ENCODE measurements around the gene RNF31. TPM values are rescaled to one million over a fixed set of nuclear protein-coding genes. Genes with fewer than 3 reads are reported as not detected.

RNF31 gene
- total RNA-seq, 1 experiment from 2014 or later = 44.3 TPM

GRCh38 chr14:24159777-24160498 lies 12.6 kb downstream of the RNF31 start:
- DNase-seq (ENCODE audit: low spot score) = no peak

- no peak for DNase-seq (ENCODE audit: low spot score)
Observed at GRCh38 chr14:24160499-24160849, 13.2 kb downstream of the RNF31 start.

GRCh38 chr14:24160850-24161804 lies 13.8 kb downstream of the RNF31 start, which contains the start of gene IRF9:
IRF9 (plus strand) TSS chr14:24161265; CDS start chr14:24162145, 880 bp downstream.
- DNase-seq (ENCODE audit: low spot score) = peak; percentile 95

- DNase-seq (ENCODE audit: low spot score) = no peak
Observed at GRCh38 chr14:24162093-24162492, 14.8 kb downstream of the RNF31 start.

- DNase-seq (ENCODE audit: low spot score) = no peak
Observed at GRCh38 chr14:24164518-24164991, 17.3 kb downstream of the RNF31 start.

GRCh38 chr14:24165785-24166184 lies 18.5 kb downstream of the RNF31 start:
- DNase-seq (ENCODE audit: low spot score) = no peak

- no peak for DNase-seq (ENCODE audit: low spot score)
Observed at GRCh38 chr14:24167469-24168114, 20.3 kb downstream of the RNF31 start.

GRCh38 chr14:24171422-24172260 lies 24.3 kb downstream of the RNF31 start, which contains the start of gene REC8:
REC8 (plus strand) TSS chr14:24172080; CDS start chr14:24172553, 473 bp downstream.
- no peak for DNase-seq (ENCODE audit: low spot score)

GRCh38 chr14:24172261-24172860 lies 25.1 kb downstream of the RNF31 start:
- no peak for DNase-seq (ENCODE audit: low spot score)

- no peak for DNase-seq (ENCODE audit: low spot score)
Observed at GRCh38 chr14:24172871-24173281, 25.6 kb downstream of the RNF31 start.

GRCh38 chr14:24176599-24176998 lies 29.3 kb downstream of the RNF31 start:
- DNase-seq (ENCODE audit: low spot score) = no peak

- DNase-seq (ENCODE audit: low spot score) = no peak
Observed at GRCh38 chr14:24177041-24177825, 29.9 kb downstream of the RNF31 start.

- no peak for DNase-seq (ENCODE audit: low spot score)
Observed at GRCh38 chr14:24177891-24178290, 30.6 kb downstream of the RNF31 start.

- no peak for DNase-seq (ENCODE audit: low spot score)
Observed at GRCh38 chr14:24178399-24179178, 31.3 kb downstream of the RNF31 start.

GRCh38 chr14:24179294-24179960 lies 32.1 kb downstream of the RNF31 start:
- DNase-seq (ENCODE audit: low spot score) = no peak

- peak; percentile 43 for DNase-seq (ENCODE audit: low spot score)
Observed at GRCh38 chr14:24179961-24180796, 32.9 kb downstream of the RNF31 start.

- no peak for DNase-seq (ENCODE audit: low spot score)
Observed at GRCh38 chr14:24181371-24182077, 34.2 kb downstream of the RNF31 start.
